Osteocyte (in vitro differentiated cells): ENCODE measurements around the gene MAPT. TPM values are rescaled to one million over a fixed set of nuclear protein-coding genes. Genes with fewer than 3 reads are reported as not detected.

Experiments
- DNase-seq: peaks from one replicate; pipeline ENCODE4 v3.0.0; 2021; ENCODE audit warnings: mixed read lengths; ENCODE audit not compliant: unreplicated experiment; ENCODE audit errors: extremely low spot score
- H3K27ac Mint-ChIP-seq: one replicate; pipeline ENCODE4 v1.8.0; 2021; ENCODE audit warnings: mild to moderate bottlenecking, mixed read lengths; ENCODE audit not compliant: unreplicated experiment
- H3K27me3 Mint-ChIP-seq: one replicate; pipeline ENCODE4 v1.8.0; 2021; ENCODE audit warnings: mixed read lengths; ENCODE audit not compliant: unreplicated experiment
- H3K36me3 Mint-ChIP-seq: one replicate; pipeline ENCODE4 v1.8.0; 2021; ENCODE audit warnings: mixed read lengths; ENCODE audit not compliant: unreplicated experiment
- H3K4me1 Mint-ChIP-seq: one replicate; pipeline ENCODE4 v1.8.0; 2021; ENCODE audit warnings: mixed read lengths; ENCODE audit not compliant: unreplicated experiment
- H3K4me3 Mint-ChIP-seq: one replicate; pipeline ENCODE4 v1.8.0; 2021; ENCODE audit warnings: mild to moderate bottlenecking, moderate library complexity, mixed read lengths; ENCODE audit not compliant: unreplicated experiment
- H3K9me3 Mint-ChIP-seq: one replicate; pipeline ENCODE4 v1.8.0; 2021; ENCODE audit warnings: mixed read lengths; ENCODE audit not compliant: unreplicated experiment
- total RNA-seq: library from RNA; stranded (reverse); gene quantifications from 2 replicates; pipeline ENCODE4 v1.2.1, GENCODE V29; 2021
- TF ChIP-seq, protein P1 (sequence below): fragments of 200-600 bp; sonication (generic); IDR thresholded peaks from 2 replicates; pipeline ENCODE4 v1.5.0; 2021; ENCODE audit warnings: antibody characterized with exemption, mild to moderate bottlenecking, moderate library complexity

The MAPT gene
- total RNA-seq, 1 donor from 2014 or later: 1.6 TPM

DNA sequence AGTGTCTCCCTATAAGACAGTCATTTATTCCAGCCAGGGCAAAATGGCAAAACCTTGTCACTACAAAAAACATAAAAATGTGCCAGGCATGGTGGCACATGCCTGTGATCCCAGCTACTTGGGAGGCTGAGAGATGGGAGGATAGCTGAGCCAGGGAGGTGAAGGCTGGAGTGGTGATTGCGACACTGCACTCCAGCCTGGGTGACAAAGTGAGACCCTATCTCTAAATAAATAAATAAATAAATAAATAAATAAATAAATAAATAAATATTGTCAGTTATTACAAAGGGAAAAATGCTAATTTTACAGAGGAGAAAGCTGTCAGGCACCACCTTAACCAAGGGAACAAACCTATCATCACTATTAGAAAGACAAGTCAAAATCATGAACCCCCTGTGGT lies 180.2 kb downstream of the MAPT start:
- H3K27me3 Mint-ChIP-seq: no peaks in the 10 kb centered on the region
- peaks cover 15% of the 10 kb centered on the region for H3K36me3 Mint-ChIP-seq
- TF ChIP-seq, protein P1, sequence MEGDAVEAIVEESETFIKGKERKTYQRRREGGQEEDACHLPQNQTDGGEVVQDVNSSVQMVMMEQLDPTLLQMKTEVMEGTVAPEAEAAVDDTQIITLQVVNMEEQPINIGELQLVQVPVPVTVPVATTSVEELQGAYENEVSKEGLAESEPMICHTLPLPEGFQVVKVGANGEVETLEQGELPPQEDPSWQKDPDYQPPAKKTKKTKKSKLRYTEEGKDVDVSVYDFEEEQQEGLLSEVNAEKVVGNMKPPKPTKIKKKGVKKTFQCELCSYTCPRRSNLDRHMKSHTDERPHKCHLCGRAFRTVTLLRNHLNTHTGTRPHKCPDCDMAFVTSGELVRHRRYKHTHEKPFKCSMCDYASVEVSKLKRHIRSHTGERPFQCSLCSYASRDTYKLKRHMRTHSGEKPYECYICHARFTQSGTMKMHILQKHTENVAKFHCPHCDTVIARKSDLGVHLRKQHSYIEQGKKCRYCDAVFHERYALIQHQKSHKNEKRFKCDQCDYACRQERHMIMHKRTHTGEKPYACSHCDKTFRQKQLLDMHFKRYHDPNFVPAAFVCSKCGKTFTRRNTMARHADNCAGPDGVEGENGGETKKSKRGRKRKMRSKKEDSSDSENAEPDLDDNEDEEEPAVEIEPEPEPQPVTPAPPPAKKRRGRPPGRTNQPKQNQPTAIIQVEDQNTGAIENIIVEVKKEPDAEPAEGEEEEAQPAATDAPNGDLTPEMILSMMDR: no peak
- no peak for DNase-seq
- H3K4me3 Mint-ChIP-seq: no peak overlapping the region
- no peak overlapping the region for H3K27ac Mint-ChIP-seq
- peaks cover 34% of the 10 kb centered on the region for H3K4me1 Mint-ChIP-seq
- no peaks in the 10 kb centered on the region for H3K9me3 Mint-ChIP-seq

Other genes starting within 250 kb of the MAPT start
- not detected in 2 replicates for gene CRHR1, start 110.2 kb upstream of the MAPT start, total RNA-seq
- not detected in 2 replicates for gene SPPL2C, start 49.7 kb upstream of the MAPT start, total RNA-seq
- not detected in 2 replicates for gene STH, start 104.7 kb downstream of the MAPT start, total RNA-seq